Putamen (tissue), 1 donor: ENCODE results near the gene POLE4.

ENCODE experiments used
- DNase-seq: peaks from one replicate; pipeline ENCODE4 v3.0.0-alpha.2; 2016; ENCODE audit warnings: low spot score

Gene POLE4

GRCh38 chr2:74991977-74992376 is 33.5 kb downstream of the POLE4 start:
- no peak for DNase-seq

- DNase-seq: no peak
These were observed 41.0 kb downstream of the POLE4 start for GRCh38 chr2:74999468-74999867.

GRCh38 chr2:75002007-75002406 is 43.6 kb downstream of the POLE4 start:
- no peak for DNase-seq

GRCh38 chr2:75003276-75003675 is 44.8 kb downstream of the POLE4 start:
- no peak for DNase-seq

GRCh38 chr2:75003773-75004172 is 45.3 kb downstream of the POLE4 start:
- no peak for DNase-seq

- no peak for DNase-seq
These were observed 47.6 kb downstream of the POLE4 start for GRCh38 chr2:75006041-75006440.

GRCh38 chr2:75007061-75007460 is 48.6 kb downstream of the POLE4 start:
- no peak for DNase-seq

GRCh38 chr2:75007819-75008218 is 49.4 kb downstream of the POLE4 start:
- no peak for DNase-seq

- DNase-seq: no peak
These were observed 52.1 kb downstream of the POLE4 start for GRCh38 chr2:75010571-75010970.

- DNase-seq: no peak
These were observed 53.6 kb downstream of the POLE4 start for GRCh38 chr2:75012080-75012479.

GRCh38 chr2:75018162-75018561 is 59.7 kb downstream of the POLE4 start:
- DNase-seq: no peak
